Right ventricle myocardium superior (tissue), 1 donor: ENCODE data around the gene CDR2. TPM values are rescaled to one million over a fixed set of nuclear protein-coding genes. Genes with fewer than 3 reads are reported as not detected.
A peak's percentile ranks its signal among the peaks of the same experiment; 100 is the strongest.

Experiments
- ATAC-seq: fragments of 200-7000 bp; cut with Tn5 transposase; one replicate; pipeline ENCODE4 v1.9.1; 2020; ENCODE audit warnings: mild to moderate bottlenecking; ENCODE audit not compliant: poor library complexity
- DNase-seq: peaks from one replicate; pipeline ENCODE4 v3.0.0-alpha.2; 2020
- intact Hi-C: fragments of 100-400 bp; cut with DNase I; formaldehyde crosslinking; loops from one replicate; pipeline ENCODE4 v1.11.2; 2022
- total RNA-seq: library from RNA; stranded (reverse); fragmentation: NEBNext Ultra II Directional; extraction: Animal tissue kit (Norgen Biotek cat#: 25700); gene quantifications from one replicate; pipeline ENCODE4 v1.2.1, GENCODE V29; 2021
- donor health status: DM: no; HTN: yes; CAD: no; lungs with severe emphysema.

CDR2 gene
- total RNA-seq, 1 donor from 2014 or later, result 5.2 TPM

GRCh38 chr16:22329199-22329695, 45.2 kb downstream of the CDR2 start:
- intact Hi-C loops, result no loop called here
- ATAC-seq, result no peak

GRCh38 chr16:22328081-22328725, 46.2 kb downstream of the CDR2 start:
- DNase-seq (no peak), ATAC-seq (no peak)
- intact Hi-C loops, result no loop called here

More at GRCh38 chr16:22329199-22329695, 45.2 kb downstream of the CDR2 start:
- no peak for DNase-seq

GRCh38 chr16:22327446-22327775, 47.0 kb downstream of the CDR2 start:
- intact Hi-C loops, result no loop called here
- DNase-seq, result no peak
- no peak for ATAC-seq

- intact Hi-C loops, result no loop called here
- DNase-seq, result no peak
Measured at GRCh38 chr16:22326771-22327445, 47.5 kb downstream of the CDR2 start.

GRCh38 chr16:22326369-22326652, 48.1 kb downstream of the CDR2 start:
- intact Hi-C loops, result no loop called here
- ATAC-seq, result no peak
- no peak for DNase-seq

More at GRCh38 chr16:22326771-22327445, 47.5 kb downstream of the CDR2 start:
- ATAC-seq, result no peak

- DNase-seq (no peak), ATAC-seq (no peak)
- intact Hi-C loops, result no loop called here
Measured at GRCh38 chr16:22325598-22326368, 48.6 kb downstream of the CDR2 start.

GRCh38 chr16:22324787-22325597, 49.4 kb downstream of the CDR2 start:
- intact Hi-C loops, result no loop called here
- DNase-seq, result no peak
- no peak for ATAC-seq

GRCh38 chr16:22323959-22324786, 50.2 kb downstream of the CDR2 start:
- intact Hi-C loops, result no loop called here
- ATAC-seq (no peak), DNase-seq (no peak)

- no peak for ATAC-seq
- no peak for DNase-seq
- intact Hi-C loops, result no loop called here
Measured at GRCh38 chr16:22323173-22323958, 51.1 kb downstream of the CDR2 start.

GRCh38 chr16:22322741-22323140, 51.7 kb downstream of the CDR2 start:
- DNase-seq, result no peak
- intact Hi-C loops, result no loop called here
- no peak for ATAC-seq

- intact Hi-C loops, result no loop called here
- ATAC-seq (no peak), DNase-seq (no peak)
Measured at GRCh38 chr16:22322021-22322471, 52.4 kb downstream of the CDR2 start.

GRCh38 chr16:22321340-22322001, 52.9 kb downstream of the CDR2 start:
- DNase-seq (peak; percentile 74), ATAC-seq (peak; percentile 72)
- intact Hi-C loops, result no loop called here

- intact Hi-C loops, result no loop called here
- no peak for ATAC-seq
- DNase-seq, result no peak
Measured at GRCh38 chr16:22320572-22321339, 53.7 kb downstream of the CDR2 start.

GRCh38 chr16:22318690-22319358, 55.6 kb downstream of the CDR2 start:
- ATAC-seq (no peak), DNase-seq (no peak)
- intact Hi-C loops, result no loop called here

- ATAC-seq (no peak), DNase-seq (no peak)
- intact Hi-C loops, result no loop called here
Measured at GRCh38 chr16:22317625-22318024, 56.8 kb downstream of the CDR2 start.

- intact Hi-C loops, result no loop called here
- DNase-seq (no peak), ATAC-seq (no peak)
Measured at GRCh38 chr16:22317001-22317530, 57.4 kb downstream of the CDR2 start.
